Chondrocyte (in vitro differentiated cells): ENCODE measurements around the gene LPGAT1. TPM values are rescaled to one million over a fixed set of nuclear protein-coding genes. Genes with fewer than 3 reads are reported as not detected.

ENCODE experiments used
- DNase-seq: peaks from one replicate; pipeline ENCODE4 v3.0.0; 2021; ENCODE audit warnings: mixed read lengths, low spot score
- H3K27ac Mint-ChIP-seq: one replicate; pipeline ENCODE4 v1.8.0; 2021; ENCODE audit warnings: mild to moderate bottlenecking, moderate library complexity, mixed read lengths; ENCODE audit not compliant: unreplicated experiment
- H3K27me3 Mint-ChIP-seq: 2 replicates; pipeline ENCODE4 v1.8.0; 2021; ENCODE audit warnings: low read depth, mixed read lengths
- H3K36me3 Mint-ChIP-seq: 2 replicates; pipeline ENCODE4 v1.8.0; 2021; ENCODE audit warnings: low read depth, mixed read lengths
- H3K4me1 Mint-ChIP-seq: 2 replicates; pipeline ENCODE4 v1.8.0; 2021; ENCODE audit warnings: low read depth, mild to moderate bottlenecking, mixed read lengths
- H3K4me3 Mint-ChIP-seq: one replicate; pipeline ENCODE4 v1.8.0; 2021; ENCODE audit warnings: mild to moderate bottlenecking, moderate library complexity, mixed read lengths; ENCODE audit not compliant: unreplicated experiment
- H3K9me3 Mint-ChIP-seq: 2 replicates; pipeline ENCODE4 v1.8.0; 2021; ENCODE audit warnings: low read depth, mixed read lengths
- total RNA-seq: library from RNA; stranded (reverse); gene quantifications from 3 replicates; pipeline ENCODE4 v1.2.1, GENCODE V29; 2021
- TF ChIP-seq, protein P1 (sequence below): fragments of 200-600 bp; sonication (generic); IDR thresholded peaks from 2 replicates; pipeline ENCODE4 v1.5.0; 2021; ENCODE audit warnings: antibody characterized with exemption, mild to moderate bottlenecking, moderate library complexity

Gene LPGAT1
- total RNA-seq, 1 donor from 2014 or later = 60.1 TPM

DNA sequence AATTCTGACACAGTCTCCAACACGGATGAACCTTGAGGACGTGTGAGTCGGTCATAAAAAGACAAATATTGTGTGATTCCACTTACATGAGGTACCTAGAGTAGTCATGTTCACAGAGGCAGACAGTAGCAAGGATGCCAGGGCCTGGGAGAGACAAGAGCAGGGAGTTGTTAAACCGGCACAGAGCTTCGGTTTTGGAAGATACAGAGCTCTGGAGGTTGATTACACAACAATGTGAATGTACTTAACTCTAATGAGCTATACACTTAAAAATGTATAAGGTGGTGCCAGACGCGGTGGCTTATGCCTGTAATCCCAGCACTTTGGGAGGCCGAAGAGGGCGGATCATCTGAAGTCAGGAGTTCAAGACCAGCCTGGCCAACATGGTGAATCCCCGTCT, 117.3 kb downstream of the LPGAT1 start:
- H3K4me3 Mint-ChIP-seq = no peak overlapping the region
- TF ChIP-seq, protein P1, sequence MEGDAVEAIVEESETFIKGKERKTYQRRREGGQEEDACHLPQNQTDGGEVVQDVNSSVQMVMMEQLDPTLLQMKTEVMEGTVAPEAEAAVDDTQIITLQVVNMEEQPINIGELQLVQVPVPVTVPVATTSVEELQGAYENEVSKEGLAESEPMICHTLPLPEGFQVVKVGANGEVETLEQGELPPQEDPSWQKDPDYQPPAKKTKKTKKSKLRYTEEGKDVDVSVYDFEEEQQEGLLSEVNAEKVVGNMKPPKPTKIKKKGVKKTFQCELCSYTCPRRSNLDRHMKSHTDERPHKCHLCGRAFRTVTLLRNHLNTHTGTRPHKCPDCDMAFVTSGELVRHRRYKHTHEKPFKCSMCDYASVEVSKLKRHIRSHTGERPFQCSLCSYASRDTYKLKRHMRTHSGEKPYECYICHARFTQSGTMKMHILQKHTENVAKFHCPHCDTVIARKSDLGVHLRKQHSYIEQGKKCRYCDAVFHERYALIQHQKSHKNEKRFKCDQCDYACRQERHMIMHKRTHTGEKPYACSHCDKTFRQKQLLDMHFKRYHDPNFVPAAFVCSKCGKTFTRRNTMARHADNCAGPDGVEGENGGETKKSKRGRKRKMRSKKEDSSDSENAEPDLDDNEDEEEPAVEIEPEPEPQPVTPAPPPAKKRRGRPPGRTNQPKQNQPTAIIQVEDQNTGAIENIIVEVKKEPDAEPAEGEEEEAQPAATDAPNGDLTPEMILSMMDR = no peak
- DNase-seq = no peak
- H3K36me3 Mint-ChIP-seq = no peaks in the 10 kb centered on the region
- no peaks in the 10 kb centered on the region for H3K4me1 Mint-ChIP-seq
- no peaks in the 10 kb centered on the region for H3K9me3 Mint-ChIP-seq
- no peak overlapping the region for H3K27ac Mint-ChIP-seq
- no peaks in the 10 kb centered on the region for H3K27me3 Mint-ChIP-seq

DNA sequence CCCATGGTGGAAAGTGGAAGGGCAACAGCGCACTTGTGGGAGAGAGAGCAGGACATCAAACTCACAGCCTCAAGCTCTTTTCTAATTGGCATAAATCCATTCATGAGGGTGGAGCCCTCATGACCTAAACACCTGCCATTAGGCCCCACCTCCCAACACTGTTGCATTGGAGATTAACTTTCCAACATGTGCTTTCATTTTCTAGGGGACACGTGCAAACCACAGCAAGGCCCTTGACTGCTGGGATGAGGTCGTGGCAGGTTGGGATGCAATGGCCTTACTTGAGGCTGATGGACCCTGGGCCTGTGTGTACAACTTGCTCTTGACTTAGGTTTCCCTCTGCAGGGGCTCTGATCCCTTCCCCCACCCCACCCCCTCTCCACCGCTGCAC, 119.3 kb downstream of the LPGAT1 start:
- H3K4me3 Mint-ChIP-seq = no peak overlapping the region
- no peaks in the 10 kb centered on the region for H3K4me1 Mint-ChIP-seq
- H3K27me3 Mint-ChIP-seq = no peaks in the 10 kb centered on the region
- H3K27ac Mint-ChIP-seq = no peak overlapping the region
- TF ChIP-seq, protein P1 = no peak
- no peaks in the 10 kb centered on the region for H3K9me3 Mint-ChIP-seq
- DNase-seq = no peak
- no peaks in the 10 kb centered on the region for H3K36me3 Mint-ChIP-seq

DNA sequence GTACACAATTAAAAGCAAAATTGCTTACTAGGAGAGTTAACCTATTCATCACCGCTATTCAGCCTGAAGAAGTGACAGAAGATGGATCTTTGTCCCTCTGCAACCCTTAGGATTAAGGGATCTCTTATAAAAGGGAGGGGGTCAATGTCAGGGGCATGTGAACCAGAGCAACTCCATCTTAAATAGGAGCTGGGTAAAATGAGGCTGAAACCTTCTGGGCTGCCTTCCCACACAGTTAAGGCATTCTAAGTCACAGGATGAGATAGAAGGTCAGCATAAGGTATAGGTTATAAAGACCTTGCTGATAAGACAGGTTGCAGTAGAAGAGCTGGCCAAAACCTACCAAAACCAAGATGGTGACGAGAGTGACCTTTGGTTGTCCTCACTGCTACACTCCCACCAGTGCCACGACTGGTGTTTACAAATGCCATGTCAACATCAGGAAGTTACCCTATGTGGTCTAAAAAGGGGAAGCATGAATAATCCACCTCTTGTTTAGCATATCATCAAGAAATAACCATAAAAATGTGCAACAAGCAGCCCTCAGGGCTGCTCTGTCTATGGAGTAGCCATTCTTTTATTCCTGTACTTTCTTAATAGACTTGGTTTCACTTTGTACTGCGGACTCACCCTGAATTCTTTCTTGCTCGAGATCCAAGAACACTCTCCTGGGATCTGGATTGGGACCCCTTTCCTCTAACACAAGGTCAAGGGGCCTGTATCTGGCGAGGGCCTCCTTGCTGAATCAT, 119.8 kb downstream of the LPGAT1 start:
- Mint-ChIP-seq H3K4me1 (no peaks in the 10 kb centered on the region), H3K36me3 (no peaks in the 10 kb centered on the region), H3K27ac (no peak overlapping the region), H3K27me3 (no peaks in the 10 kb centered on the region), H3K4me3 (no peak overlapping the region), H3K9me3 (no peaks in the 10 kb centered on the region)
- no peak for DNase-seq
- TF ChIP-seq, protein P1 = no peak

DNA sequence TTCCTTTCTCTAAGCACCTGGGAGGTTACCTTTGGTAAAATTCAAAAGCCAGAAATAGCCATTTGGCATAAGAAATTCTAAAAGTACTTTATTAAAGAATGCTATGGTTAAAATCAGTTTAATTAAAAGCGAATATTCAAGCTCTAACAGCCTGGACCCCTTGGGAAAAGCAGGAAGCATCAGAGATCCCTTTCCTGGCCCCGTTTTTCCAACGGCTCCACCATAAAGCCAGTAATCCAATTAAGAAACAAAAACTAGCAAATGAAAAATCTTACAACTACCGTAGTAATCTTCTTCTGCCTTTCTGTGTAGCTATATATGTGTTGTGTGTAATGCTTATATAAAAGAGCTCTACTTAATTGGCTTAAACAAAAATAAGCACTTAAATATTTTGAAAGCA, 121.6 kb downstream of the LPGAT1 start:
- TF ChIP-seq, protein P1 = no peak
- no peak for DNase-seq

DNA sequence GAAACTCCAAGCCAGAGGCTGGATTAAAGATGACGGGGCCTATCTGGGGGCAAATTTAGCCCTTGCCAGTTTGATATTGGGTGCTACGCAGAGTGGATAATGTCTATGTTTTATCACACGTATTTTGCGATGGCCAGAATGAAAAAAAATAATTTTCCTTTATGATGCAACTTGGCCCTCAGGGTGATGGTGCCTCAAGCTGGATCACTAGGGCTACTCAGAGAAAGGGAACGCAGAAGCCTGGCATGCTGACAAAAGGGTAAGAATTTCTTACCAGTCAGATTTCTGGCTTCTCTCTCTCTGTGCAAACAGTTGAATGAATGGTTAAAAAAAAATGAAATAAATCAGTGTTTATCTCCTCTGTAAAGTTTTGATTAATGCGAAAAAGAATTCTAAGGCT, 122.6 kb downstream of the LPGAT1 start:
- DNase-seq = no peak
- Mint-ChIP-seq H3K27ac (no peak overlapping the region), H3K27me3 (peaks cover 1% of the 10 kb centered on the region), H3K4me1 (no peaks in the 10 kb centered on the region), H3K36me3 (peaks cover 2% of the 10 kb centered on the region), H3K4me3 (no peak overlapping the region), H3K9me3 (no peaks in the 10 kb centered on the region)
- TF ChIP-seq, protein P1 = no peak

More for the DNA sequence above, 121.6 kb downstream of the LPGAT1 start:
- Mint-ChIP-seq H3K36me3 (peaks cover under 1% of the 10 kb centered on the region), H3K27me3 (peaks cover under 1% of the 10 kb centered on the region), H3K9me3 (no peaks in the 10 kb centered on the region), H3K4me3 (no peak overlapping the region), H3K27ac (no peak overlapping the region), H3K4me1 (no peaks in the 10 kb centered on the region)
